ENCODE data around the gene EML4.

EML4 gene

DNA sequence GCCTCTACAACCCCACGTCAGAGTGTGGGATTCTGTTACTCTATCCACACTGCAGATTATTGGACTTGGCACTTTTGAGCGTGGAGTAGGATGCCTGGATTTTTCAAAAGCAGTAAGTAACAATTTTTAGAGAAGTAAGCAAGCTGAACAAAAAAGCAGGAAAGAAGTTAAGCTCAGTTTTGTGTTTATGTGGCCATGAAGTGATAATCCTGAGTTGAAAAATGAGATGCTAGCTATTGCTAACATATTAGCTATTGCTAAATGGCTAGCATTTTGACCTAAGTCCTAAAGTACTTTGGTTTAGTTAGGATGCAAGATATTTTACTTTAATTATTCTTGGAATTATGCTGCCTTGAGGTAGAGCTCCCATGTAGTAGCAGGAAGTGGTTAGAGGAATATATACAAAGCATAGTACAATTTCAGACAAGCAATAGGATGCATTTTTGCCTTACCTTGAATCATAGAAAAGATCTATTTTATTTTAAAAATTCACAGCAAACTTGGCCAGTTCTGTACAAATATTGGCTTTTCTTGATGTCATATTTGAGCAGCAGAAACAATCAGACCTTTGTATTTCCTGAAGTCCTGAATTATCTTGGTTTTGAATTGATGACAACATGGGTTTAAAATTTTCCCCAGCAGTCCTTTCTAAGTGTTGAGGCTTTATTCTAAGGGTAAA is 117.3 kb downstream of the EML4 start:
- DNase-seq (no peak), ATAC-seq (replicated peaks) (no peak)
- no peaks in the 10 kb centered on the region for H3K27me3 Mint-ChIP-seq
- H3K27ac Mint-ChIP-seq = peak overlapping the region; percentile 24 to 74
- H3K36me3 Mint-ChIP-seq (ENCODE audit: insufficient read depth) = peaks cover 80% of the 10 kb centered on the region
- no peaks in the 10 kb centered on the region for H3K9me3 Mint-ChIP-seq
- peaks cover 10 to 37% of the 10 kb centered on the region in 2 donors for H3K4me1 Mint-ChIP-seq (ENCODE audit: low read depth in 2 of 2)
- H3K4me3 Mint-ChIP-seq = no peak overlapping the region

DNA sequence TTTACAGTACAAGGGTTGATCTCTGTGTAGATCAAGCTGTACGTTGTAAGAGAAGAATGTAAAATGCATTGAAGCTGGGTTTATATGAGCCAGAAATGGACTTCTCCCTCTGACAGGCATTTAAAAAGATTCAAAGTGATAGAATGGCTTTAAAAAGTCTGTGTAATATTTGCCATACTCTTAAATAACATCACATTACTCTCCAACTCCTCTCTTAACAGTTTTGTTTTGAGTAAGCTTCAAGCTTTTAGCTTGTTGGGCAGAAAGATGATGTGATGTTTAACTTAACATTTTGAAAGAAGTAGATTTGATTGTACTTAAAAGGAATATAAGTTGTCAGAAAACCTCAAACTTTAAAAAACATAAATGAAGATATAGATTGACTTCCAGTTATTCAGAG is 119.7 kb downstream of the EML4 start:
- no peak overlapping the region for H3K4me3 Mint-ChIP-seq
- H3K27me3 Mint-ChIP-seq = no peaks in the 10 kb centered on the region
- no peaks in the 10 kb centered on the region for H3K9me3 Mint-ChIP-seq
- DNase-seq (no peak), ATAC-seq (replicated peaks) (no peak)
- peaks cover 81% of the 10 kb centered on the region for H3K36me3 Mint-ChIP-seq (ENCODE audit: insufficient read depth)
- H3K4me1 Mint-ChIP-seq (ENCODE audit: low read depth in 2 of 2) = peaks cover 10 to 48% of the 10 kb centered on the region in 2 donors
- peak overlapping the region in 1 of 2 donors; percentile 55 for H3K27ac Mint-ChIP-seq

DNA sequence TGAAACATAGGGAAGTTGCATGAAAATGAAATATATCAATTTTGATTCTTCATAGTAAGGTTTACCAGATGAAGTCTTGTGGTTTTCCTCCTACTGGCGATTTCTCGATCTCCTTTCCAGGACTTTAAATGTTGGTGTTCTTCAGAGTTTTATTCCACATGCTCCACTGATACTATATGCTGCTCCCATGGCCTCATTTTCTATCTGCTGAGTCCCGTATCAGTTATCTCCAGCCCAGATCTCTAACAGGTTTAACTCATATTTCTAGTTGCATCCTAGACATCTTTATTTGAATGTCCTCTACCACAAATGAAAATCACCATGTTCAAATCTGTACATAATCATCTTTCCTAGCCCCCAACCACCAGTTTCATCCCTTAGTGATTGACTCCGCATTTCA is 120.1 kb downstream of the EML4 start:
- H3K36me3 Mint-ChIP-seq (ENCODE audit: insufficient read depth) = peaks cover 82% of the 10 kb centered on the region
- no peak for DNase-seq
- H3K4me3 Mint-ChIP-seq = no peak overlapping the region

DNA sequence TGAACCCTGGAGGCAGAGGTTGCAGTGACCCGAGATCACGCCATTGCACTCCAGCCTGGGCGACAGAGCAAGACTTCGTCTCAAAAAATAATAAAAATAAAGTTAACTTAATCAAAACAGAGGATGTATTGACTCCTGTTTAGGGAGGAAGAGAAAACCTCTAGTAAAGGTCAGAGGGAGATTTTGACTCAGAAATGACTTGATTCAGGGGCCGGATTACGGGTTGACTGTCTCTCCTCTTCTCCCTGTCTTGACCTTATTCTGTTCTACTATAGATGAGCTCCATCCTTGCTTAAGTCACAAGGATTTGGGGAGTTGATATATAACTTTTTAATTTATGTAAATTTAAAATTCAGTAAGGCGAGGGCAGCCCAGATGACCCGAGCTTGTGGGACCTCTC is 120.9 kb downstream of the EML4 start:
- Mint-ChIP-seq H3K4me3 (no peak overlapping the region), H3K36me3 (ENCODE audit: insufficient read depth) (peaks cover 86% of the 10 kb centered on the region), H3K4me1 (ENCODE audit: low read depth in 2 of 2) (peaks cover 10 to 48% of the 10 kb centered on the region in 2 donors), H3K27ac (peak overlapping the region in 1 of 2 donors; percentile 55), H3K27me3 (no peaks in the 10 kb centered on the region), H3K9me3 (no peaks in the 10 kb centered on the region)
- ATAC-seq (replicated peaks) (no peak), DNase-seq (no peak)

More for the DNA sequence above, 120.1 kb downstream of the EML4 start:
- Mint-ChIP-seq H3K27me3 (no peaks in the 10 kb centered on the region), H3K9me3 (no peaks in the 10 kb centered on the region), H3K27ac (peak overlapping the region in 1 of 2 donors; percentile 55), H3K4me1 (ENCODE audit: low read depth in 2 of 2) (peaks cover 10 to 48% of the 10 kb centered on the region in 2 donors)
- no peak for ATAC-seq (replicated peaks)

DNA sequence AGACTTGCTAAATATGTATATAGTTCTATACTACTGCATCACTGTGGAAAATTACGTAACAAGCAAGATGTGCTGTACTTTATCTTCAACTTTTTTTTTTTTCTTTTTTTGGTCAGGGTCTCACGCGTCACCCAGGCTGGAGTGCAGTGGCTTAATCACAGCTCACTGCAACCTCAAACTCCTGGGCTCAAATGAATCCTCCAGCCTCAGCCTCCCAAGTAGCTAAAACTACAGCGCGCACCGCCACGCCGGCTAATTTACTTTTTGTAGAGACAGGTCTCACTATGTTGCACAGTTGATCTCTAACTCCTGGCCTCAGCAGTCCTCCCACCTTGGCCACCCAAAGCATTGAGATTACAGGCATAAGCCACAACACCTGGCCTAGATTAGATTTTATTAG is 123.9 kb downstream of the EML4 start:
- Mint-ChIP-seq H3K4me1 (ENCODE audit: low read depth in 2 of 2) (peaks cover 19 to 50% of the 10 kb centered on the region in 2 donors), H3K36me3 (ENCODE audit: insufficient read depth) (peaks cover 86% of the 10 kb centered on the region), H3K4me3 (no peak overlapping the region), H3K27ac (peak overlapping the region in 1 of 2 donors; percentile 17), H3K9me3 (no peaks in the 10 kb centered on the region), H3K27me3 (no peaks in the 10 kb centered on the region)
- no peak for DNase-seq
- ATAC-seq (replicated peaks) = no peak

DNA sequence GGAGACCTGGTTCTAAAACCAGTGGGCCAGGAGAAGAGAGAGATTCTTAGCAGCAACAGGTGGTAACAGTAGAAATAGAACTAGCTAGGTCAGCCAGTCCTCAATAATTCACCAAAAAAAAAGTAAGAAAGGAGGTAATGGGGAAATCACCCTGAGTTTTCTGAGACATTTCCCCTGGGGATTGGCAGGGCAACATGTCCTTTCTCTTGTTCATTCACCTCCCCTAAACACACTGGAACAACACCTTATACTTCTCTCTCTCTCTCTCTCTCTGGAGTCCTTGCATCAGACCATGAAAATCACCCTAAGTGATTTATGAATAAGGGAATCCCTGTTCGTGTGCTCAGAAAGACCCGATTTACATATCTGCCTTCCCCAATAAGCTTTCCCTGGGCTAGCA is 127.1 kb downstream of the EML4 start:
- H3K36me3 Mint-ChIP-seq (ENCODE audit: insufficient read depth) = peaks cover 80% of the 10 kb centered on the region
- no peaks in the 10 kb centered on the region for H3K27me3 Mint-ChIP-seq
- peak overlapping the region; percentile 71 to 96 for H3K27ac Mint-ChIP-seq
- H3K4me1 Mint-ChIP-seq (ENCODE audit: low read depth in 2 of 2) = peaks cover 32 to 54% of the 10 kb centered on the region in 2 donors
- no peak for ATAC-seq (replicated peaks)
- no peak for DNase-seq
- no peaks in the 10 kb centered on the region for H3K9me3 Mint-ChIP-seq
- no peak overlapping the region for H3K4me3 Mint-ChIP-seq

DNA sequence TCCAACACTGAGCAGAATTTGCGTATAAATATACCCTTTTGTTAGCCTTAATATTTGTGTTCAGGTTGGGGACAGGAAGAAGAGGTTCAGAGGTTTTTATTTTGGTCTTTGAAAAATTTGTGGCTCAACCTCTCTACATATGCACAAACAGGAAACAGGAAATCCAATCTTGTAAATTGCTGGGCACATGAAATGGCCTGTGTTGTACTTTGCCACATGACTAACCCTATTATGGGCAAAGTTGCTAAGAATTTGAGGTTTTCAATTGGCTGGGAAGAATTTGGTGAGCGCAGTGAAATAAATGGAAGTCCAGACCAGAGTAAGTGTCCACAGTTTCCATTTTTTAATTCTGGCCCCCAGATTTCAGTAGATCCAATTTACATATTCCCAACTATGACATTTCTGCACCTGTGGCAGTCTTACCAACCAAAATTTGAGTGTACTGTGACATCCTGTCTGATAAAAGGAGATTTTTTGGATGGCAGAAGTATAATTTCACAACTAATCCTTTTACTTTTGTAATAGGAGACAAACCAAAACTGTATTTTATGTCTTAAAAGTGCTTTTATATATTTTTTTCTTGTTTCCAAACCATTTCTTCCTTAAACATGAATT is 128.3 kb downstream of the EML4 start:
- peak; percentile 7 to 19 (median 11) for DNase-seq
- Mint-ChIP-seq H3K36me3 (ENCODE audit: insufficient read depth) (peaks cover 79% of the 10 kb centered on the region), H3K27me3 (no peaks in the 10 kb centered on the region), H3K27ac (peak overlapping the region; percentile 71 to 96), H3K9me3 (no peaks in the 10 kb centered on the region), H3K4me3 (peak overlapping the region; percentile 61 to 79), H3K4me1 (ENCODE audit: low read depth in 2 of 2) (peaks cover 32 to 43% of the 10 kb centered on the region in 2 donors)
- peak; percentile 90 for ATAC-seq (replicated peaks)

DNA sequence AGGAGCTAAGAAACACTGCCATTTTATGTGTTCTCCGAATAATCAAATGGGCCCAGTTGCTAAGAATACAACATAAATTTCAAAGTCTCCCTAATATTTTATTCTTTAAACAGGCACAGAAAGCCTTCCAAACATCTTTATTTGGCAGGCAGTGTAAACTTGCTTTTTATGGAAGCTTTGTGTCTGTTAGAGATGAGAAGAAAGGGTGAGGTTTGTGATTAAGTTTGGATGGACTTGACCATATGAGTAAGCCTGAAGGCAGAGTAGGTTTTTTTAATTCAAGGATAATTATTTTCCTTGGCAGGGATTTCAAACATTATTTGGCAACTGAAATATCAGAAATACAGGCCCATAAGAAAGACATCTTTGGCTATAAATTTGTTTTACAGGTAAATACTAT is 129.0 kb downstream of the EML4 start:
- no peaks in the 10 kb centered on the region for H3K9me3 Mint-ChIP-seq
- peak overlapping the region; percentile 61 to 79 for H3K4me3 Mint-ChIP-seq
- H3K27me3 Mint-ChIP-seq = no peaks in the 10 kb centered on the region
- DNase-seq (no peak), ATAC-seq (replicated peaks) (no peak)
- peaks cover 82% of the 10 kb centered on the region for H3K36me3 Mint-ChIP-seq (ENCODE audit: insufficient read depth)
- H3K4me1 Mint-ChIP-seq (ENCODE audit: low read depth in 2 of 2) = peaks cover 32 to 39% of the 10 kb centered on the region in 2 donors
- peak overlapping the region; percentile 82 to 96 for H3K27ac Mint-ChIP-seq

DNA sequence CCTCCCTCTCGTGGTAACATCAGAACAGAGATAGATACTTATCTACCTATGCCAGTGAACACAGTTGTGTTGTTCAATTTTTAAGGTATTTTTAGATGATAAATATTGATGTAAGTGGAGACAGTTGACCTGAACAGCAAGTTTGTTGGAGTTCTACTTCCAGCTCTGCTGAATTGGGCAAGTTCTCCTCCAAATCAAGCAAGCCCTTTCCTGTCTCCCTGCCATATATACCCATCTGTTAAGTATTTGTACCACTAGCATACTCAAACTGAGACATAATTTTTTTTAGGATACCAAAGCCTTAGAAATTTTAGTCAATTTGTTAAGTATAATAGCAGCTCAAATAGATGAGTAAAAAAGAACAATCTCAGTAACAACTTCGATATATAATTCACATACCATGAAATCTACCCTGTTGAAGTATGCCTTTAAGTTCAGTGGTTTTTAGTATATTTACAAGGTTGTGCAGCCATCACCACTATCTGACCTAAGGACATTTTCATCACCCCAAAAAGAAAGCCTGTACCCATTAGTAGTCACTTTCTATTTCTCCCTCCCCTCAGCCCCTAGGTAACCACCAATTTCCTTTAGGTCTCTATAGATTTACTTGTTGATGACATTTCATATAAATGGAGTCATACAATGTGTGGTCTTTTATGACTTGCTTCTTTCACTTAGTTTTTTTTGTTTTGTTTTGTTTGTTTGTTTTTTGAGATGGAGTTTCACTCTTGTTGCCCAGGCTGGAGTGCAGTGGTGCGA is 130.0 kb downstream of the EML4 start:
- peaks cover 82% of the 10 kb centered on the region for H3K36me3 Mint-ChIP-seq (ENCODE audit: insufficient read depth)
- ATAC-seq (replicated peaks) = peak; percentile 6
- H3K27me3 Mint-ChIP-seq = no peaks in the 10 kb centered on the region
- H3K4me1 Mint-ChIP-seq (ENCODE audit: low read depth in 2 of 2) = peaks cover 37% of the 10 kb centered on the region in 2 donors
- no peaks in the 10 kb centered on the region for H3K9me3 Mint-ChIP-seq
- H3K4me3 Mint-ChIP-seq = peak overlapping the region; percentile 45 to 54
- DNase-seq = no peak
- peak overlapping the region; percentile 82 to 96 for H3K27ac Mint-ChIP-seq

DNA sequence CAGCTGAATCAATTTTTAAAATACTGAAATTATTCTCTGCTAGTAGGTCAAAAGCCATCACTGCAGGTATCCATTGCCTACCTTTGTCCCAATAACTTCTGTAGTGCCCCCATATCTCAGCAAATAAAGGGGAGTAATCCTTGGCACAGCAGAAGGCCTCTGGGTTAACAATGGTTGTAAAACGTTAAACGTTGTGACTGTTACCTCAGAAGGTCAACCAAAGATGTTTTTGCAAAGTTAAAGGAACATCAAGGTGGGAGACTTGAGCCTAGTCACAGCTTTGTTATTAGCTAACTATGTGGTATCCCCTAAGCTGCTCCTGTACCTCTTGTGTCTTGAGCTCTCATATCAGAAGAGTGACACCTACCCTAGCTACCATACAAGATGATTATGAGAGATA is 131.4 kb downstream of the EML4 start:
- Mint-ChIP-seq H3K36me3 (ENCODE audit: insufficient read depth) (peaks cover 79% of the 10 kb centered on the region), H3K9me3 (no peaks in the 10 kb centered on the region), H3K27ac (peak overlapping the region in 1 of 2 donors; percentile 96), H3K27me3 (no peaks in the 10 kb centered on the region), H3K4me3 (no peak overlapping the region), H3K4me1 (ENCODE audit: low read depth in 2 of 2) (peaks cover 37% of the 10 kb centered on the region in 2 donors)
- DNase-seq (no peak), ATAC-seq (replicated peaks) (no peak)

DNA sequence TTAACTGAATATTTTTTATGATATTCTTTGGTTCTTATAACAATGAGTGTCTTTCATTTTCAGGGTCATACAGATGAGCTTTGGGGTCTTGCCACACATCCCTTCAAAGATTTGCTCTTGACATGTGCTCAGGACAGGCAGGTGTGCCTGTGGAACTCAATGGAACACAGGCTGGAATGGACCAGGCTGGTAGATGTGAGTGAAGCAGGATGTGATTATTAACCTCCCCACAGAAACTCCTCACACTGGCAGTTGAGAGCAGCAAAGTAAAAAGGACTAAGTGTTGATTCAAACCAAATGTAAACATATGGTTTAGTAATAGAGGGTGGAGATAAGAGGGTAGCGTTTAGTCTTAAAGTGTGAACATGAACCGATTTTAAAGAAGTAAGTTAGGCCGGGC is 134.1 kb downstream of the EML4 start:
- Mint-ChIP-seq H3K4me1 (ENCODE audit: low read depth in 2 of 2) (peaks cover 25 to 26% of the 10 kb centered on the region in 2 donors), H3K9me3 (no peaks in the 10 kb centered on the region), H3K27ac (peak overlapping the region; percentile 2 to 59), H3K27me3 (no peaks in the 10 kb centered on the region), H3K36me3 (ENCODE audit: insufficient read depth) (peaks cover 76% of the 10 kb centered on the region), H3K4me3 (no peak overlapping the region)
- ATAC-seq (replicated peaks) (no peak), DNase-seq (no peak)

DNA sequence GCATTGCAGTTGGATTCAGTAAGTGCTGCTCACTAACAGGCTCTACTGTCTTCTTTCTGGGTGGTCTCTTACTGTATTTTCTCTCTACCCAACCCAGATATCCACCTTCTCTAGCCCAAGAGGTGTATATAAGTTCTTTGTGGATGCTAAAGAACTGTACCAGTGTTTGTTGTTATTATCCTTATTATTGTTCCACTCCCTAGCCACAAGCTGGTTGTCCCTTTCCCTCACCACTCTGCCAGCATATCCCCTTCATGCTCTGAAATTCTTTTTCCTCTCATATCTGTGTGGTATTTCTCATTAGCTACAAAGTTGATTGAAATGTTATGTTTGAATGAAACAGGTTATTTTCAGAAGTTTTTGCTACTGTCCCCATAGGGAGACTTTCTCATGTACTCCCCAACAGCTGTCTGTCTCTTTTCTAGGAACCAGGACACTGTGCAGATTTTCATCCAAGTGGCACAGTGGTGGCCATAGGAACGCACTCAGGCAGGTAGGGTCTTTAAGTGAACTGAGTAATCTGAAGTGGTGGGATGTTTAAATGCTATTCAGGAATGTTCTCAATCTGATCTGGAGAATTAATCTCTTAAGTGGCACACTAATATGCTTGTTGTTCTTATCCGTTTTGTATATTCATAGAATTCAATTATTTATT is 135.0 kb downstream of the EML4 start:
- DNase-seq = no peak
- peaks cover 80% of the 10 kb centered on the region for H3K36me3 Mint-ChIP-seq (ENCODE audit: insufficient read depth)
- H3K27ac Mint-ChIP-seq = no peak overlapping the region
- no peaks in the 10 kb centered on the region for H3K27me3 Mint-ChIP-seq
- no peaks in the 10 kb centered on the region for H3K9me3 Mint-ChIP-seq
- peaks cover 20% of the 10 kb centered on the region in 2 donors for H3K4me1 Mint-ChIP-seq (ENCODE audit: low read depth in 2 of 2)
- no peak overlapping the region for H3K4me3 Mint-ChIP-seq
- ATAC-seq (replicated peaks) = no peak

DNA sequence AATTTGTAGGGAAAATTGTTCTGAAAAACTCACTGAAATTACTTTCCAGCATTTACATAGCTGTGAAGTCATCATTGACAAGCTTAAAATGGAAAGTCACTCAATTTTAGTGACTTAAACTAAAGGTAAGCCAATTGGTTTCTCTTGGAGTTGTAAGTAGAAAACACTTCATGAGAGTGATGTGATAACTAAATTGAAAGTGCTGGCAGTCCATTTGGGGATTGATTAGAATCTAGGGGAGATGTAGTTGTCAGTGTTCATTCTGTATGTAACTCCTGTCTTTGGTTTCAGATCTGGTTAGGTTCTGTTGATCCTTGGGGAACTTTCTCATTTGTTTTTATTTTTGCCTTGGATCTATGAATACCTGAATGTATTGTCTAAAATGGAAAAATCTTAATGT is 138.0 kb downstream of the EML4 start:
- no peak for ATAC-seq (replicated peaks)
- Mint-ChIP-seq H3K36me3 (ENCODE audit: insufficient read depth) (peaks cover 58% of the 10 kb centered on the region), H3K4me1 (ENCODE audit: low read depth in 2 of 2) (peaks cover 9 to 12% of the 10 kb centered on the region in 2 donors), H3K9me3 (no peaks in the 10 kb centered on the region), H3K27ac (no peak overlapping the region), H3K4me3 (no peak overlapping the region), H3K27me3 (no peaks in the 10 kb centered on the region)
- DNase-seq = no peak

Data from effector memory CD8-positive, alpha-beta T cell (primary cell).